IMR-90 (cell line): ENCODE data around the gene CXCL1. TPM values are rescaled to one million over a fixed set of nuclear protein-coding genes. Genes with fewer than 3 reads are reported as not detected.

Experiments used
- ATAC-seq: fragments of 200-7000 bp; cut with Tn5 transposase; 2 replicates; pipeline ENCODE4 v1.9.1; 2020; ENCODE audit warnings: low read depth, mild to moderate bottlenecking, moderate library complexity
- BruUV-seq: library from RNA; stranded (reverse); fragments of 400-500 nt; replicated peaks from 2 replicates; lab custom pipeline; 2021; lab: Mats Ljungman, UMichigan
- CTCF ChIA-PET: fragments of 300-600 bp; formaldehyde crosslinking; extraction: SDS; loops from one replicate; lab custom pipeline; 2021; ENCODE audit warnings: antibody characterized with exemption; lab: Yijun Ruan, JAX
- POLR2A ChIA-PET: fragments of 300-600 bp; sonication (Branson Sonifier 250); formaldehyde crosslinking; loops from one replicate; lab custom pipeline; 2022; ENCODE audit warnings: antibody characterized with exemption; ENCODE audit not compliant: unreplicated experiment; lab: Charles Lee
- DNase-seq: peaks from one replicate; pipeline ENCODE4 v3.0.0; 2013
- H2AFZ ChIP-seq: replicated peaks from 2 replicates; pipeline ENCODE3; 2013; ENCODE audit warnings: low read length, mild to moderate bottlenecking; ENCODE audit not compliant: poor library complexity
- H2AK5ac ChIP-seq: 2 replicates; pipeline ENCODE4 v1.6.1; 2013; ENCODE audit warnings: low read depth, low read length, inconsistent platforms
- H2AK9ac ChIP-seq: replicated peaks from 2 replicates; pipeline ENCODE3; 2013; ENCODE audit warnings: mild to moderate bottlenecking, low read depth, low read length, moderate library complexity; ENCODE audit not compliant: poor library complexity
- H2BK120ac ChIP-seq: 2 replicates; pipeline ENCODE4 v1.6.1; 2013; ENCODE audit warnings: low read depth, low read length, inconsistent platforms
- H2BK15ac ChIP-seq: 3 replicates; pipeline ENCODE4 v1.6.1; 2013; ENCODE audit warnings: low read depth, low read length, inconsistent platforms
- H2BK20ac ChIP-seq: 2 replicates; pipeline ENCODE4 v1.6.1; 2013; ENCODE audit warnings: low read depth, mild to moderate bottlenecking, inconsistent platforms, low read length, moderate library complexity
- H2BK5ac ChIP-seq: 2 replicates; pipeline ENCODE4 v1.6.1; 2013; ENCODE audit warnings: mild to moderate bottlenecking, low read depth, low read length, inconsistent platforms; ENCODE audit not compliant: poor library complexity, severe bottlenecking
- H3K14ac ChIP-seq: replicated peaks from 2 replicates; pipeline ENCODE4 v1.6.1; 2013; ENCODE audit warnings: low read depth, low read length, inconsistent platforms
- H3K18ac ChIP-seq: 2 replicates; pipeline ENCODE4 v1.6.1; 2013; ENCODE audit warnings: low read depth, low read length, control low read depth
- H3K23ac ChIP-seq: 2 replicates; pipeline ENCODE4 v1.6.1; 2013; ENCODE audit warnings: low read depth, low read length, inconsistent platforms
- H3K27ac ChIP-seq: 2 replicates; pipeline ENCODE4 v1.5.1; 2013; ENCODE audit warnings: mild to moderate bottlenecking, control low read depth, low read length; ENCODE audit not compliant: insufficient read depth
- H3K27me3 ChIP-seq: 2 replicates; pipeline ENCODE4 v1.6.1; 2013; ENCODE audit warnings: low read length; ENCODE audit not compliant: control insufficient read depth, insufficient read depth
- H3K36me3 ChIP-seq: 2 replicates; pipeline ENCODE4 v1.6.1; 2013; ENCODE audit warnings: low read length, mixed read lengths; ENCODE audit not compliant: control insufficient read depth, insufficient read depth
- H3K4ac ChIP-seq: 2 replicates; pipeline ENCODE4 v1.6.1; 2013; ENCODE audit warnings: low read depth, low read length, inconsistent platforms
- H3K4me1 ChIP-seq: 2 replicates; pipeline ENCODE4 v1.6.1; 2013; ENCODE audit warnings: low read length, mixed read lengths; ENCODE audit not compliant: control insufficient read depth, insufficient read depth
- H3K4me2 ChIP-seq: 2 replicates; pipeline ENCODE4 v1.6.1; 2013; ENCODE audit warnings: low read depth, mild to moderate bottlenecking, control low read depth, low read length, moderate library complexity
- H3K4me3 ChIP-seq: 2 replicates; pipeline ENCODE4 v1.5.1; 2013; ENCODE audit warnings: low read depth, mild to moderate bottlenecking, control low read depth, low read length, moderate library complexity; ENCODE audit not compliant: insufficient read depth
- H3K56ac ChIP-seq: 2 replicates; pipeline ENCODE4 v1.6.1; 2013; ENCODE audit warnings: low read length, inconsistent platforms; ENCODE audit not compliant: insufficient read depth; ENCODE audit errors: extremely low read depth
- H3K79me1 ChIP-seq, 2 experiments: 2 replicates each; pipeline ENCODE4 v1.6.1; 2013; ENCODE audit warnings: low read length in 2 of 2, inconsistent platforms in 1 of 2, low read depth in 1 of 2
- H3K9ac ChIP-seq: 2 replicates; pipeline ENCODE4 v1.6.1; 2013; ENCODE audit warnings: low read depth, low read length, control low read depth
- H3K9me1 ChIP-seq: 2 replicates; pipeline ENCODE4 v1.6.1; 2013; ENCODE audit warnings: low read length, inconsistent platforms; ENCODE audit not compliant: insufficient read depth
- H3K9me3 ChIP-seq: 2 replicates; pipeline ENCODE4 v1.6.1; 2013; ENCODE audit warnings: low read length; ENCODE audit not compliant: control insufficient read depth, insufficient read depth
- H4K20me1 ChIP-seq: 2 replicates; pipeline ENCODE4 v1.6.1; 2013; ENCODE audit warnings: low read length, inconsistent platforms; ENCODE audit not compliant: insufficient read depth
- H4K5ac ChIP-seq: 2 replicates; pipeline ENCODE4 v1.6.1; 2013; ENCODE audit warnings: mild to moderate bottlenecking, low read depth, low read length, control low read depth
- H4K8ac ChIP-seq, 2 experiments: 2 replicates each; pipeline ENCODE4 v1.6.1; 2013; ENCODE audit warnings: low read depth in 2 of 2, low read length in 2 of 2, control low read depth in 1 of 2, inconsistent platforms in 1 of 2
- H4K91ac ChIP-seq: 2 replicates; pipeline ENCODE4 v1.6.1; 2013; ENCODE audit warnings: low read depth, low read length, inconsistent platforms; ENCODE audit not compliant: insufficient read depth
- CEBPB ChIP-seq: IDR thresholded peaks from 2 replicates; pipeline ENCODE4 v1.6.1; 2012; ENCODE audit warnings: low read depth, low read length, improper control_type of control experiment
- CHD1 ChIP-seq: IDR thresholded peaks from 2 replicates; pipeline ENCODE4 v1.6.1; 2012; ENCODE audit warnings: low read depth, low read length, improper control_type of control experiment
- FOS ChIP-seq: fragments of 150-350 bp; IDR thresholded peaks from 2 replicates; pipeline ENCODE4 v1.6.1; 2016; ENCODE audit warnings: low read depth, low read length
- MAFK ChIP-seq: IDR thresholded peaks from 2 replicates; pipeline ENCODE4 v1.6.1; 2012; ENCODE audit warnings: low read depth, low read length, improper control_type of control experiment
- MAZ ChIP-seq: IDR thresholded peaks from 2 replicates; pipeline ENCODE4 v1.6.1; 2012; ENCODE audit warnings: low read depth, mild to moderate bottlenecking, low read length, improper control_type of control experiment, moderate library complexity, borderline replicate concordance
- MXI1 ChIP-seq: IDR thresholded peaks from 2 replicates; pipeline ENCODE4 v1.6.1; 2012; ENCODE audit warnings: low read depth, mild to moderate bottlenecking, low read length, moderate library complexity, borderline replicate concordance
- NFE2L2 ChIP-seq: fragments of 150-350 bp; IDR thresholded peaks from 2 replicates; pipeline ENCODE4 v1.6.1; 2016; ENCODE audit warnings: low read depth, mild to moderate bottlenecking, low read length
- POLR2A ChIP-seq: IDR thresholded peaks from 2 replicates; pipeline ENCODE4 v1.6.1; 2012; ENCODE audit warnings: mild to moderate bottlenecking, low read depth, low read length
- RAD21 ChIP-seq: IDR thresholded peaks from 2 replicates; pipeline ENCODE4 v1.6.1; 2012; ENCODE audit warnings: low read length, improper control_type of control experiment
- RCOR1 ChIP-seq: IDR thresholded peaks from 2 replicates; pipeline ENCODE4 v1.6.1; 2012; ENCODE audit warnings: mild to moderate bottlenecking, low read length, improper control_type of control experiment; ENCODE audit not compliant: insufficient replicate concordance
- RFX5 ChIP-seq: IDR thresholded peaks from 2 replicates; pipeline ENCODE4 v1.8.0; 2012; ENCODE audit warnings: low read depth, mild to moderate bottlenecking, low read length, moderate library complexity
- SMC3 ChIP-seq: fragments of 150-350 bp; IDR thresholded peaks from 2 replicates; pipeline ENCODE4 v1.6.1; 2016; ENCODE audit warnings: low read depth, mild to moderate bottlenecking, antibody characterized with exemption, low read length, moderate library complexity
- WGBS, 2 experiments: methylation state at CpG; one replicate each; pipeline versions ENCODE4 v1.1.5 to v1.1.7; 2013; ENCODE audit warnings: missing lambda C conversion rate in 2 of 2; ENCODE audit not compliant: insufficient read length in 1 of 2; ENCODE audit errors: extremely low coverage in 2 of 2; 5-methylcytosine and 5-hydroxymethylcytosine counted together
- dilution Hi-C: fragments of 300-500 bp; cut with HindIII; formaldehyde crosslinking; loops from one replicate; pipeline ENCODE4 v1.14.3; 2018; ENCODE audit warnings: low sequenced_read_pairs; ENCODE audit not compliant: unreplicated experiment
- in situ Hi-C: fragments of 300-500 bp; cut with MboI; formaldehyde crosslinking; loops from 3 replicates; pipeline ENCODE4 v1.14.3; 2019; ENCODE audit warnings: low sequenced_read_pairs, inconsistent platforms, mixed read lengths
- intact Hi-C: fragments of 100-400 bp; cut with micrococcal nuclease; formaldehyde crosslinking; loops from 2 replicates; pipeline ENCODE4 v1.10.0; 2022
- polyA plus RNA-seq, 3 experiments: library from polyadenylated mRNA; depleted of rRNA; stranded (reverse); fragments of >200 nt; gene quantifications; 2 replicates each; pipeline ENCODE4 v1.2.3, GENCODE V29; 2012; ENCODE audit warnings: low replicate concordance in 1 of 3
- total RNA-seq: library from RNA; depleted of rRNA; stranded (reverse); fragments of >200 nt; gene quantifications from 2 replicates; pipeline ENCODE4 v1.2.3, GENCODE V29; 2012
- TF ChIP-seq, protein P1 (sequence below): fragments of 150-350 bp; IDR thresholded peaks from 2 replicates; pipeline ENCODE4 v1.6.1; 2016; ENCODE audit warnings: low read depth, mild to moderate bottlenecking, low read length, moderate library complexity, borderline replicate concordance
- TF ChIP-seq, protein P2 (sequence below): conservative IDR thresholded peaks from 2 replicates; pipeline ENCODE4 v1.5.1; 2012; ENCODE audit warnings: mild to moderate bottlenecking, low read depth, low read length, improper control_type of control experiment
- TF ChIP-seq, protein P3 (sequence below): fragments of 150-350 bp; IDR thresholded peaks from 2 replicates; pipeline ENCODE4 v1.6.1; 2017; ENCODE audit warnings: mild to moderate bottlenecking, antibody characterized with exemption, low read length, low read depth

CXCL1 gene
- total and polyA plus RNA-seq, 2 of the 4 experiments (the other 2 are of a cell fraction), result 2.0 TPM; not detected in 1

DNA sequence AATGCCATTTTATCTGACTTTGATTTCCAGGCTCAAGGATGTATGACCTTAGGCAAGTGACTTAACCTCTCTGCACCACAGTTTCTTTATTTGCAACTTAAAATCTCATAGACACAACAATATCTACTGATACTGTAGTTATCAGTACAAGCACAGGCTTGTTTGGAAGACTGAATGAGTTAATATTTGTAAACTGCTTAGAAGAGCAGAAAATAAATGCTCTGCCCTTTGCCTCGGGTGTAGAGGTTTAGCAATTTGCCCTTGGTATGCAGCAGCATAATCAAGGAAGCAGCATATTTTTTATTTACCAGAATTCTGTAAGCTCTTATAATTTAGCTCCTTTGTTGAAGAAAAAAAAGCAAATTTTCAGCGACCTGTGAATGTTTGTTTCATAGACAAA is 2.9 kb upstream of the CXCL1 start:
- Histone ChIP-seq H4K5ac (no peak overlapping the region), H2AFZ (no peak overlapping the region), H3K4me2 (no peak overlapping the region), H3K4me3 (no peak overlapping the region), H2BK20ac (no peak overlapping the region), H3K14ac (no peak overlapping the region), H4K8ac (no peak overlapping the region), H3K4me1 (peaks cover 10% of the 10 kb centered on the region), H3K18ac (no peak overlapping the region), H3K79me1 (no peaks in the 10 kb centered on the region), H2BK15ac (no peak overlapping the region), H3K4ac (no peak overlapping the region), H3K36me3 (no peaks in the 10 kb centered on the region), H3K9me1 (peaks cover 2% of the 10 kb centered on the region), H3K9ac (no peak overlapping the region), H3K56ac (no peak overlapping the region), H2BK120ac (no peak overlapping the region), H2AK5ac (no peak overlapping the region), H2AK9ac (no peak overlapping the region), H4K91ac (no peak overlapping the region), H3K9me3 (no peaks in the 10 kb centered on the region), H2BK5ac (no peak overlapping the region), H3K27ac (no peak overlapping the region), H3K27me3 (peaks cover 41% of the 10 kb centered on the region), H3K23ac (no peak overlapping the region), H4K20me1 (no peaks in the 10 kb centered on the region)
- dilution Hi-C loops, result no loop called here
- TF ChIP-seq RCOR1, result no peak
- TF ChIP-seq, protein P1, sequence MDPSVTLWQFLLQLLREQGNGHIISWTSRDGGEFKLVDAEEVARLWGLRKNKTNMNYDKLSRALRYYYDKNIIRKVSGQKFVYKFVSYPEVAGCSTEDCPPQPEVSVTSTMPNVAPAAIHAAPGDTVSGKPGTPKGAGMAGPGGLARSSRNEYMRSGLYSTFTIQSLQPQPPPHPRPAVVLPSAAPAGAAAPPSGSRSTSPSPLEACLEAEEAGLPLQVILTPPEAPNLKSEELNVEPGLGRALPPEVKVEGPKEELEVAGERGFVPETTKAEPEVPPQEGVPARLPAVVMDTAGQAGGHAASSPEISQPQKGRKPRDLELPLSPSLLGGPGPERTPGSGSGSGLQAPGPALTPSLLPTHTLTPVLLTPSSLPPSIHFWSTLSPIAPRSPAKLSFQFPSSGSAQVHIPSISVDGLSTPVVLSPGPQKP, result no peak
- no peak for TF ChIP-seq FOS
- no peak for TF ChIP-seq MAFK
- TF ChIP-seq POLR2A, result no peak
- TF ChIP-seq, protein P2, sequence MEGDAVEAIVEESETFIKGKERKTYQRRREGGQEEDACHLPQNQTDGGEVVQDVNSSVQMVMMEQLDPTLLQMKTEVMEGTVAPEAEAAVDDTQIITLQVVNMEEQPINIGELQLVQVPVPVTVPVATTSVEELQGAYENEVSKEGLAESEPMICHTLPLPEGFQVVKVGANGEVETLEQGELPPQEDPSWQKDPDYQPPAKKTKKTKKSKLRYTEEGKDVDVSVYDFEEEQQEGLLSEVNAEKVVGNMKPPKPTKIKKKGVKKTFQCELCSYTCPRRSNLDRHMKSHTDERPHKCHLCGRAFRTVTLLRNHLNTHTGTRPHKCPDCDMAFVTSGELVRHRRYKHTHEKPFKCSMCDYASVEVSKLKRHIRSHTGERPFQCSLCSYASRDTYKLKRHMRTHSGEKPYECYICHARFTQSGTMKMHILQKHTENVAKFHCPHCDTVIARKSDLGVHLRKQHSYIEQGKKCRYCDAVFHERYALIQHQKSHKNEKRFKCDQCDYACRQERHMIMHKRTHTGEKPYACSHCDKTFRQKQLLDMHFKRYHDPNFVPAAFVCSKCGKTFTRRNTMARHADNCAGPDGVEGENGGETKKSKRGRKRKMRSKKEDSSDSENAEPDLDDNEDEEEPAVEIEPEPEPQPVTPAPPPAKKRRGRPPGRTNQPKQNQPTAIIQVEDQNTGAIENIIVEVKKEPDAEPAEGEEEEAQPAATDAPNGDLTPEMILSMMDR, result no peak
- TF ChIP-seq RFX5, result no peak
- TF ChIP-seq NFE2L2, result no peak
- TF ChIP-seq SMC3, result no peak
- no peak for TF ChIP-seq MXI1
- no peak for TF ChIP-seq CEBPB
- TF ChIP-seq RAD21, result no peak
- TF ChIP-seq CHD1, result no peak
- TF ChIP-seq MAZ, result no peak
- TF ChIP-seq, protein P3, sequence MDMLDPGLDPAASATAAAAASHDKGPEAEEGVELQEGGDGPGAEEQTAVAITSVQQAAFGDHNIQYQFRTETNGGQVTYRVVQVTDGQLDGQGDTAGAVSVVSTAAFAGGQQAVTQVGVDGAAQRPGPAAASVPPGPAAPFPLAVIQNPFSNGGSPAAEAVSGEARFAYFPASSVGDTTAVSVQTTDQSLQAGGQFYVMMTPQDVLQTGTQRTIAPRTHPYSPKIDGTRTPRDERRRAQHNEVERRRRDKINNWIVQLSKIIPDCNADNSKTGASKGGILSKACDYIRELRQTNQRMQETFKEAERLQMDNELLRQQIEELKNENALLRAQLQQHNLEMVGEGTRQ, result no peak
- POLR2A ChIA-PET, result no interaction called here
- intact Hi-C loops, result loop anchor here (10.0 kb wide), 2 partner anchors 169 to 269 kb away; partner anchors contain the start of gene CXCL3
- WGBS, 2 experiments, result no CpG with 5 or more reads among the region's 2 CpGs
- no peak for DNase-seq
- BruUV-seq, result no TSS peak
- in situ Hi-C loops, result no loop called here
- CTCF ChIA-PET, result interaction anchor here (1.7 kb wide), 1 partner anchor 137 kb away, joined by 4 read pairs; no protein-coding TSS in a partner anchor
- ATAC-seq, result no peak
